Astrocyte of the hippocampus (primary cell): ENCODE results near the gene GOT2.
"Not testable (repeated sequence)": the region's sequence is repeated elsewhere in the genome, so short reads cannot be mapped to it uniquely, and the experiment has no call there.

Source experiments
- DNase-seq: peaks from one replicate; pipeline ENCODE4 v3.0.0; 2011; ENCODE audit warnings: low read depth, low spot score

Gene GOT2

GRCh38 chr16:58717994-58718393 is 16.1 kb downstream of the GOT2 start:
- DNase-seq = no peak

DNA sequence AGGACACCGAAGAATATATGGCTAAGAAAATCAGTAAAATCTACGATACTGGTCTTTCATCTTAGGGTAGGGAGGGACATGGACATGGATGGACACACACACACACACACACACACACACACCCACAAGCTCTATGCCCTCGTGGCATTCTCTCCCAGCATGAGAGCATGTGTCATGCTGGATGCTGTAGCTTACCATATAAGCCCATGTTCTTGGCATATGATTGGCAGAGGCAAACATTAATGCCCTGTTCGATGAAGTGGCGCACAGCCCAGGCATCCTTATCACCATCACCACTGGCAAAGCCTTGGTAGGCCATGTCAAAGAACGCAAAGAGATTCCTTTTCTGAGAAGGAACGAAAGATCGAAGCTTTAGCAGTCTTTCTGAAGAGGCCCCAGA is 17.6 kb downstream of the GOT2 start:
- DNase-seq = no peak

DNA sequence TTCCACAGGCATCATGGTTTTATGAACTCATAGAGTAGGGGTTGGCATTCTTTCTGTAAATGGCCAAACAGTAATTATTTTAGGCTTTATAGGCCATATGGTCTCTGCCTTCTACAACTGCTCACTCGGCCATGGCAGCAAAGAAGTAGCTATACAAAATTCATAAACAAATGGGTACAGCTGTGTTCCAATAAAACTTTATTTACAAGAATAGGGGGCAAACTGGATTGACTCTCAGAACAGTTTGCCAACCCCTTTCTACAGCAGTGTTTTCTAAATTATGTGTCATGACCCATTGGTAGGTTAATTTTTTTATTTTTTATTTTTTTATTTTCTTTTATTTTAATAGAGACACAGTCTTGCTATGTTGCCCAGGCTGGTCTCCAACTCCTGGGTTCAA is 20.4 kb downstream of the GOT2 start:
- DNase-seq = no peak

GRCh38 chr16:58709333-58709732 is 24.8 kb downstream of the GOT2 start:
- peak; percentile 56 for DNase-seq

DNA sequence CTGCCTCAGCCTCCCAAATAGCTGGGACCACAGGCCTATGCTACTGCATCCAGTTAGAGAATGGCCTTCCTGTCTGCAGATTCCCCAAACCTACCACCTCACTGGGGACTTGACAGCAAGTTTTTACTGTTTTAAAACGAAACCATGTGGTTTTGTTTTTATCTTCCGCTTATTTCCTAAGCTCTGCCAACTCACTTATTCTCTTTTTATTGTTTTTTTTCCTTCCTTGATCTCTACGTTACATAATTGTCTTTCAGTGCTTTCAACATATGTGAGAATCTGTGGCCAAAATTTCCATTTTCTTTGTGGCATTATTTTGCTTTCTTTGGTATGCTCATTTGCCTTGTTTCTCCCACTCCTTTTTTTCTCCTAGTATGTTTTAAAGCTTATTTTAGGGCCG is 35.0 kb downstream of the GOT2 start:
- DNase-seq = no peak

GRCh38 chr16:58695368-58695767 is 38.7 kb downstream of the GOT2 start:
- no peak for DNase-seq

GRCh38 chr16:58692450-58692849 is 41.7 kb downstream of the GOT2 start:
- DNase-seq = no peak

DNA sequence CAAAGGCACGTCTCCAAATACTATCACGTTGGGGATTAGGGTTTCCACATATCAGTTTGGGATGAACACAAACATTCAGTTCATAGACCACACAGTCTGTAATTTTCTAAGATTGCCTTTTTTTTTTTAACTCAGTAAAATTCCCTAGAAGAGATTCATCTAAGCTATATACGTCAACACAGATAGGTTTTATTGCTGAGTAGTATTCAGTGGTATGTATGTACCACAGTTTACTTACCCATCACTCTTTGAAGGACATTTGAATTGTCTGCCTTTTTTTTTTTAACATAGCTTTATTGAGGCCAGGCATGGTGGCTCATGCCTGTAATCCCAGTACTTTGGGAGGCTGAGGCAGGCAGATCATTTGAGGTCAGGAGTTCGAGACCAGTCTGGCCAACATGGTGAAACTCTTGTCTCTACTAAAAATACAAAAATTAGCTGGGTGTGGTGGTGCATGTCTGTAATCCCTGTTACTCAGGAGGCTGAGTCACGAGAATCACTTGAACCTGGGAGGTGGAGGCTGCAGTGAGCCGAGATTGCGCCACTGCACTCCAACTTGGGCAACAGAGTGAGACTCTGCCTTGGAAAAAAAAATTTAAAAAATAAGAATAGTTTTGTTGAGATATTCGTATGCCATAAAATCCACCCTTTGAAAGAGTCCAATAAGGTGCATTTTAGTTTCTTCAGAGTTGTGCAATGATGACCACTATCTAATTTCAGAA is 47.0 kb downstream of the GOT2 start:
- not testable (repeated sequence) for DNase-seq

DNA sequence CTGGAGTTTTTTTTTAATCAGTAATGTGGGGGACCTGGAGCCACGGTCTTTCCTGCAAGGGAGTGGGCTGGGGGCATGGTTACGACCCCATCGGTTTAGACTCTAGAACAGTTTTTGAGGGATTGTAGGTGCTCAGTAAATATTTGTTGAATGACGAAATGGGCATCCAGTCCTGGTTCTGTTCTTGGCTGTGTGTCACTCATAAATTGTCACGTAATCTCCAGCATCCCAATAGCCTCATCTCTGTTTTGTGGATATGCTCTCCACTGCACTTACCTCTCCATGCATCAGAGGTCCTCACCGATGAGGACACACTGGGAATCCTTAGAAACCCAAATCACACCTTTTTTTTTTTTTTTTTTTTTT is 49.0 kb downstream of the GOT2 start:
- no peak for DNase-seq

DNA sequence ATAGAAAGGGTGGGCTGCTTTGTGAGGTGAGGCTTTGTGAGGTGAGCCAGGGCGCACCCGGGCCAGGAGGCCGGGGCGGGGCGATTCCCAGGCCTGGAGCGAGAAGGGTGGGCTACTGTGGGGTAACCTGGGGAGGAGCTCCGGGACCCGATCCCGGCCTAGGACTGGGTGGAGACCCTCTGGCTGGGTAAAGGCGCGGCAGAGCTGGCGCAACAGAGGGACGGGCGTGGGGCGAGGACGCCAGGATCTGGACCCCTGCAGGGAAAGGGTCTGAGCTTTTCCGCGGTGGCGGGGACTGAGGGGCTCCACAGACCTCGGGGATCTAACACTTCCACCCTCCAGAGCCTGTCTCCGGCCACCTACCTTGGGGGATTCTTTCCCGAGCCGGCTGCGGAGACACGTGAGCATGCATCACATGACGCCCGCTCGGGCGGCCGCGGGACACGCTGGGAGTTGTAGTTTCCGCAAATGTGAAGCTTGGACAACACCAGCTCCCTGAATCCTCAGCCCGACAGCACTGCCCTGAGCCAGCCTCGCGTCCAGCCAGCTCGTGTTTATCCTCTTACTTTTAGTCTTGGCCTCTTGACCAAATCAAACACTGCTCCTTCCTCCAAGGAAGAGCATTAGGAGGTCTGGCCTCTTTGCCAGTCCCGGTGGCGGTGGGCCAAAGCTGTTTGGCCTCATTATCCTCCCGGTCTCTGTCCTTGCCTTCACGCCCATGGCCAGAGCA is 49.6 kb downstream of the GOT2 start, which contains the start of gene SLC38A7:
Gene SLC38A7 (minus strand): TSS at position 417 of the 730 bp plus-strand sequence. CDS start 4,644 bp downstream, outside the sequence.
- DNase-seq = peak; percentile 94

- DNase-seq = peak; percentile 35
Observed at GRCh38 chr16:58684001-58684353, 50.1 kb downstream of the GOT2 start.

GRCh38 chr16:58679763-58680162 is 54.4 kb downstream of the GOT2 start:
- no peak for DNase-seq

DNA sequence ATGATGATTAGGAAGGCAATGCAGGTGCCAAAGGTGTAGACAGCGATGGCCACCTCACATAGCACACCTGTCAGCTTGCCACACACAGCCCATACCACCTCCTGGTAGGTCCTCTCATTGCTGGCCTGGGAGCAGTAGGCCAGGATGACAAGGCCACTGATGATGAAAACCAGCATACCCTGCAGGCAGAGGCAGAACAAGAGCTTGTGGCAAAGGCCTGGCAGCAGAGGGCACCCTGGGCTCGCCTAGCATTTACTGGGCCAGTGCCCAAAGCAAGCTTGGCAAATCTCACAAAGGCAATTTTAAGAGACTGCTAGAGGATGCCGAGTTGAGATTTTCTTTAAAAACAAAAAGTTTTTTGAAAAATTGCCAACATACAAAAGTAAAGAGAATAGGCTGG is 55.4 kb downstream of the GOT2 start:
- DNase-seq = peak; percentile 64

DNA sequence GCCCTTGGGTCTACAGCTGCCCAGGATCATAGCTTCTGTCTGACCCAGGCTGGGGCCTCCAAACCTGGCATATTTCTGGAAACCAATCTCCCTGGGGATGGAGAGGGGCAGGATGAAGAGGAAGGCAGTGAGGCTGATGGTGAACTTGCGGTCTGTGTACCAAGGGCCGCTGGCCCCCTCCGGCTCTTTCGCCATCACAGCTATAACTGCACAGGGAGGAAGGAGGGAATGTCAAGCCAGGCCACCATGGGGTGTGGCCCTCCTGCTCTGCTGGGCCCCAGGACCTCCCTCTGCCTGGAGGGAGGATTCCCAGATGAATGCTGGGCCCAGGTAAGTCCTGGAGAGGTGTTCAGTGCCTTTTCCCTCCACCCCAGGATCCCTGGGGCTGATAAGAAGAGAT is 55.8 kb downstream of the GOT2 start:
- DNase-seq = no peak

DNA sequence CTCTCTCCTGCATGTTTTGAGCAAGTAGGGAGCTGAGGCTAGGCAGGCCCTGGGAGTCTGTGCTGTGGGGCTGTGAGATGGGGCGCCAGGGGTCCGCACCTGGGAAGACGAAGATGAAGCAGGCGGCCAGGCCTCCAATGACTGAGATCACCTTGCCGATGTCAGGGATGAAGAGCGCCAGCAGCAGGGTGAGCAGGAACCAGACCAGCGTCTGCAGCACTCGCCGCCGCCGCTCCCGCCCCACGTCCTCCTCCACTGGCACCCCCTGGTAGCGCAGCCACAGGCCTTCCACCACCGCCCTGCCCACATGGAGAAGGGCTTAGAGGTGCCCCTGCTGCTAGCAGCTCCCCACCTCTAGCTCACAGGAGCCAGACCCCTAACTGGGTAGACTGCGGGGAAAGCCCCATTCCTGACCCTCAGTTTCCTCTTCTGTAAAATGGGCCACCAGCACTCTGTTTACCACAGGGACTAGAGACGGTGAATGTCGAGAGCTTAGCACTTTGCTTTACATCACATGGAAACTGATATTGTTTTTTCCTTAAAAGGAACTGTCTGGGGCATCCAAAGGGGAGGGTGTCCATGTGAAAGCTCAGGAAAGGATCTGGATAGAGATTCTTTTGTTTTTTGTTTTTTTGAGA is 63.1 kb downstream of the GOT2 start:
- DNase-seq = no peak

DNA sequence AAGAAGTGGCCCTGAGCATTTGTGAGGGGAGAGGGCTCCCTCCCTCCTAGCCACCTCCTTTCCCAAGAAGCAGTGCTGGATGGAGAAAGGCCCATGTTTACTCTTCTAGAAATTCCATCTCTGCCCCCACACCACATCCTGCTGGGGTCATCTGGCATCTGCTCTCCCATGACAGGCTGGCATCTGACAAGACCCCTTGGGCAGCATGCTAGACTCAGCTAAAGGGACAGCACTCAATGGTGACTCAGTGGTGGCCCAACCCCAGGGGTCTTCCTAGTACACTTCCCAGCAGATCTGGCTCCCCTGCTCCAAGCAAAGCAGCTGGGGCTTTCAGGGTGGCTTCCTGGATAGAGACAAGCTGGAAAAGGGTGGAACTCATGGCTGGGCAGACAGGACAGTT is 63.9 kb downstream of the GOT2 start:
- DNase-seq = no peak

DNA sequence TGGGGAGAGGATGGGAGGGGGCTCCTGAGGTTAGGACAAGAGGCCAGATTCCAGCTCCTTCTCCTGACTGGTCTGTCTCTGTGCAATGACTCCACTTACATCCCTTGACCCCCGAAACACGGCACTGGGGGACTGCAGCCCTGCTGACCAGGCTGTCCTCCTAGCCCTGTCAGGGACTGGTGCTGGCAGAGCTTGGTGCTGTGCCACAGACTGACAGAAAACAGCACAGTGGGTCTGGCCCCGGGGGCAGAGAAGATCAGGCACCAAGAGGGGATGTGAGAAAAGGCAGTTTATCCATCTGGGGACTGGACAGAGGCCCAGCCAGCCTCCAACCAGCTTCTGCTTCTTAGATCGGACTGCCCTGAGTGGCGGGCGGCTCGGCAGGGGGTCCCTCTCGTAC is 68.9 kb downstream of the GOT2 start:
- no peak for DNase-seq

- peak; percentile 92 for DNase-seq
Observed at GRCh38 chr16:58661199-58661830, 72.8 kb downstream of the GOT2 start.

DNA sequence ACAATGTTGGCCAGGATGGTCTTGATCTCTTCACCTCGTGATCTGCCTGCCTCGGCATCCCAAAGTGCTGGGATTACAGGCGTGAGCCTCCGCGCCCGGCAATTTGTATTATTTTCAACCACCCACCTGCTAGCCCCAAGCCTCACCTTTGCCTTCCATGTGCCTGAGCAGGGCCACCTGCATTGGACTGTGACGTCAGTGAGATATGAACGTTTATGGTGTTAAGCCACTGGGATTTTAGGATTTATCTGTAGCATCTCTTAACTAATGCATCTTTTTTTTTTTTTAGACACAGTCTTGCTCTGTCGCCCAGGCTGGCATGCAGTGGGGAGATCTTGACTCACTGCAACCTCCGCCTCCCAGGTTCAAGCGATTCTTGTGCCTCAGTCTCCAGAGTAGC is 74.2 kb downstream of the GOT2 start:
- DNase-seq = not testable (repeated sequence)

- DNase-seq = no peak
Observed at GRCh38 chr16:58658796-58659211, 75.3 kb downstream of the GOT2 start.
